ENCODE results near the gene OSM.
A peak's percentile ranks its signal among the peaks of the same experiment; 100 is the strongest.

The OSM gene

DNA sequence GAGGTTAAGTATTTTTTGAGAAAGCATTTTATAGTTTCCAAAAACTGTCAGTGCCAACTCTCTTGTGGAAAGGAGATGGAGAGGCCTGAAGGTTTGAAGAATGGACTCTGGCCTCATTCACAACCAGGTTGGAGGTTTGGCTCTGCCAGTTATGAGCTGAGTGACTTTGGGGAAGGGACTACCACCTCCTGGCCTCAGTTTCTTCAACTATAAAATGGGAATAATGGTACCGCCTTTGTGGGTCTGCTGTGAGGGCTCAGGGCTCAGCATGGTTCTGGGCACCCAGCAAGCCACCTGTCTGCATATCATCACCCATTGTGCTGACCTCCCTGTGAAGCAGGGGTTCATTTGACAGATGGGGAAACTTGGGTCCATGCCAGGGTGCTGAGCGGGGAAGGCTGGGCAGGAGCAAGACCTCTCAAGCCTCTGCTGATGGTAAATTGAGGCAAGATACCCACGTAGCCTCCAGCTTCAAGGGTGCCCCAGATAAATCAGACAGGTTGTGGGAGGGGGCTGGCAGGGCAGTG, 16.5 kb downstream of the OSM start:
- Histone ChIP-seq H3K27me3 (replicated peaks) (no peaks in the 10 kb centered on the region), H3K4me3 (ENCODE audit: low read depth, low read length) (no peak overlapping the region), H3K36me3 (replicated peaks) (peaks cover 5% of the 10 kb centered on the region), H3K27ac (peak overlapping the region; percentile 49)
- TF ChIP-seq, protein P1, sequence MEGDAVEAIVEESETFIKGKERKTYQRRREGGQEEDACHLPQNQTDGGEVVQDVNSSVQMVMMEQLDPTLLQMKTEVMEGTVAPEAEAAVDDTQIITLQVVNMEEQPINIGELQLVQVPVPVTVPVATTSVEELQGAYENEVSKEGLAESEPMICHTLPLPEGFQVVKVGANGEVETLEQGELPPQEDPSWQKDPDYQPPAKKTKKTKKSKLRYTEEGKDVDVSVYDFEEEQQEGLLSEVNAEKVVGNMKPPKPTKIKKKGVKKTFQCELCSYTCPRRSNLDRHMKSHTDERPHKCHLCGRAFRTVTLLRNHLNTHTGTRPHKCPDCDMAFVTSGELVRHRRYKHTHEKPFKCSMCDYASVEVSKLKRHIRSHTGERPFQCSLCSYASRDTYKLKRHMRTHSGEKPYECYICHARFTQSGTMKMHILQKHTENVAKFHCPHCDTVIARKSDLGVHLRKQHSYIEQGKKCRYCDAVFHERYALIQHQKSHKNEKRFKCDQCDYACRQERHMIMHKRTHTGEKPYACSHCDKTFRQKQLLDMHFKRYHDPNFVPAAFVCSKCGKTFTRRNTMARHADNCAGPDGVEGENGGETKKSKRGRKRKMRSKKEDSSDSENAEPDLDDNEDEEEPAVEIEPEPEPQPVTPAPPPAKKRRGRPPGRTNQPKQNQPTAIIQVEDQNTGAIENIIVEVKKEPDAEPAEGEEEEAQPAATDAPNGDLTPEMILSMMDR (IDR thresholded peaks at IDR 0.05; ENCODE audit: low read depth, low read length, missing control alignments) = no peak
- in situ Hi-C loops (cut with HindIII; ENCODE audit: low pct_ligation_motif_present, low sequenced_read_pairs) = no loop called here
- no peak for DNase-seq

DNA sequence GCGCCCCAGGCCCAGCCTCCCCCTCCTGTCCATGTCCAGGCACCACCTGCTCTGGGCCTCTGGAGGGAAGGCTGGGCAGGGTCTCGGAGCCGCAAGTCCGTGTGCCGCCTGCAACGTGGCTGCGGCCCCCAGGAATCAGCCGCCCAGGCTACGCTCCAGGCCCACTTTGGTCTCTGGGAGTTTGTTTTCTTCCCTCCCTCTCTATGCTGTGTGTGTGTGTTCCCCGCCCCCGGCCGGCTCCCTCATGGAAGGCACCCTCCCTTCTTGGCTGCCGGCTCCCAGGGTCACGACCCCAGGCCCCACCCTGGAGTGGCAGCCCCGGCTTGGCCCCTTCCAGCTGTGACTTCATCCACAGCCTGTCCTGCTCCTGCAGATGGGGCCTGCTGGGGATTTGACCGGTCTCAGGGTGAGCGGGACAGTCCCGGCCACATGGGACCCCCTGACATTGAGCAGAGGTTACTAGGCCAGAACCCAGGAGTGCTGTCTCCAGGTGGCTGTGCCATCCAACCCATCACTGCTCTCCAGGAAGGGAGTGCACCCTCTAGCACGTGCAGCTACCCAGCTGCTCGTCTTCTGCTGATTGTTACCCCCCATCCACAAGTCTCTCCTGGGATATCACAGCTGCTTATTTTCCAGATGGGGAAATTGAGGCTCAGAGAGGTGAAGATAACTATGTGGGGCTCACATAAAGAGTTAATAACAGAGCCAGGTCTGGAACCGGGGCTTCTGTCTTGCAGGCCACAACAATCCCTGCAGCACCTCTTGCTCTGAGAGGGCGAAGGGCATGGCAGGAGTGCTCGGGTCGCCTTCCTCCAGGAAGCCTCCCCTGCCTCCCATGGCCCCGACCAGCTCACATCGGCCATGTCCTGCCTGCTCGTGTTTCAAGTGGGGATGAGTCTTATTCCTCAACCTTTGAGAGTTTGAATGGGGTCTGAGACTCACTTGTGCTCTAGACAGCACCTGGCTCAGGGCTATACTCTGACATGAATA, 17.3 kb downstream of the OSM start:
- Histone ChIP-seq H3K4me3 (ENCODE audit: low read depth, low read length) (no peak overlapping the region), H3K27ac (peak overlapping the region; percentile 49), H3K27me3 (replicated peaks) (no peaks in the 10 kb centered on the region), H3K36me3 (replicated peaks) (peaks cover 12% of the 10 kb centered on the region)
- TF ChIP-seq, protein P1 (IDR thresholded peaks at IDR 0.05; ENCODE audit: low read depth, low read length, missing control alignments) = no peak
- in situ Hi-C loops (cut with HindIII; ENCODE audit: low pct_ligation_motif_present, low sequenced_read_pairs) = no loop called here
- DNase-seq = no peak

DNA sequence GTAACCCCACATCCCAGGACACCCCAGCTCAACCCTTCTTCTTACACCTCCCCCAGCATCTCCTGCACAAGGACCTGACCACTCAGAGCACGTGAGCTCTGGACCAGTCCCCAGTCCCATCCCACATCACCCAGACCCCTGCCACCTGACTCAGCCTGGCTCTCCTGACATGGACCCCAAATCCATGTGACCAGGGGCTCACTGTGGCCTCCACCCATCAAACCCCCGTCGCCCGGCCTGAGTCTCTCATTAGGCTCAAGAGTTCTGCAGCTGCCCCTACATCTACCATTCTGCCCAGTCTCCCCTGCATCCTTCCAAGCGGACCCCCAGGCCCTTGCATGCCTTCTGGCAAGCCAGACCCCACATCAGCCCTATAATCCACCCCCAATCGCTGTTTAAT, 18.2 kb downstream of the OSM start:
- DNase-seq = no peak
- TF ChIP-seq, protein P1 (IDR thresholded peaks at IDR 0.05; ENCODE audit: low read depth, low read length, missing control alignments) = no peak
- Histone ChIP-seq H3K36me3 (replicated peaks) (peaks cover 21% of the 10 kb centered on the region), H3K27me3 (replicated peaks) (no peaks in the 10 kb centered on the region), H3K4me3 (ENCODE audit: low read depth, low read length) (peak overlapping the region; percentile 15), H3K27ac (peak overlapping the region; percentile 49)
- in situ Hi-C loops (cut with HindIII; ENCODE audit: low pct_ligation_motif_present, low sequenced_read_pairs) = no loop called here

DNA sequence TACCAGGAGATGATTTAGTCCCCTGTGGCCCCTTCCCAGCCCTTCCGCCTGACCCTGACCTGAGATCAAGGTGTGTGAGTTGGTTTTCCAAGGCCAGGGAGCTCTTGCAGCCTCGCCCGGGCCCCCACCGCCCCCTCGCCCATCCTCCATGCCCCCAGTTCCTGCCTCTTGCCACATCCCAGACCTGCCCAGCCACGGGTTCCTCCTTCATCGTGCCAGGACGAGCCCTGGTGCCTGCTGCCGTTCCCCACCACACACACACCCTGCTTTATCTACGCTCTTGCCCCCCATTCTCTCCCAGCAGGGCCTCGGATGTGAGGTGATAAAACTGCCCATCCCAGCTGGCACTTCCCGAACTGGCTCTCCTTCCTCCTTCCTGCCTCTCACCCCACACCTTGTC, 18.7 kb downstream of the OSM start:
- no peaks in the 10 kb centered on the region for H3K27me3 ChIP-seq (replicated peaks)
- TF ChIP-seq, protein P1 (IDR thresholded peaks at IDR 0.05; ENCODE audit: low read depth, low read length, missing control alignments) = no peak
- peak overlapping the region; percentile 15 for H3K4me3 ChIP-seq (ENCODE audit: low read depth, low read length)
- peak overlapping the region; percentile 95 for H3K27ac ChIP-seq
- peaks cover 26% of the 10 kb centered on the region for H3K36me3 ChIP-seq (replicated peaks)
- DNase-seq = no peak
- in situ Hi-C loops (cut with HindIII; ENCODE audit: low pct_ligation_motif_present, low sequenced_read_pairs) = no loop called here

DNA sequence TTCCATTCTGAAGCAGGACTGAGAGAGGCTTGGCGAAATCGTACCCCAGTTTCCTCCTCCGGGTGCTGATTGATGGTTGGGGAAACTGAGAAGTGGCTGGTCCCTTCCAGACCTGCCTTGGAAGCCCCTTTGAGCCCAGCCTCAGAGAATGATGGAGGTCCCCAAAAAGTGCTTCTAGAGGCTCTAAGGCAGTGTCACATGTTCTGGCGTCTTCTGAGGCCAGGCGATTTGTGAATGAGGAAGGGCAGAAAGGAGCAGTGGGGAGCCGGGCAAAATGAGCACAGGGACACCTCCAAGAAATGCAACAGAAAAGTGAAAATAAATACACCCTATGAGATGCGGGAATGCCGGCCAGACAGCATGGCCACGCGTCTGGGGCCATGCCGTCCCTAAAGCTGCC, 19.1 kb downstream of the OSM start:
- peaks cover 30% of the 10 kb centered on the region for H3K36me3 ChIP-seq (replicated peaks)
- H3K27me3 ChIP-seq (replicated peaks) = no peaks in the 10 kb centered on the region
- no peak for DNase-seq
- in situ Hi-C loops (cut with HindIII; ENCODE audit: low pct_ligation_motif_present, low sequenced_read_pairs) = no loop called here
- H3K4me3 ChIP-seq (ENCODE audit: low read depth, low read length) = peak overlapping the region; percentile 88
- peak overlapping the region; percentile 95 for H3K27ac ChIP-seq
- TF ChIP-seq, protein P1 (IDR thresholded peaks at IDR 0.05; ENCODE audit: low read depth, low read length, missing control alignments) = no peak
